ENCODE results near the gene MRPS11. TPM values are rescaled to one million over a fixed set of nuclear protein-coding genes. Genes with fewer than 3 reads are reported as not detected.

Gene MRPS11
- total RNA-seq, 1 donor from 2014 or later: 15.8 TPM

DNA sequence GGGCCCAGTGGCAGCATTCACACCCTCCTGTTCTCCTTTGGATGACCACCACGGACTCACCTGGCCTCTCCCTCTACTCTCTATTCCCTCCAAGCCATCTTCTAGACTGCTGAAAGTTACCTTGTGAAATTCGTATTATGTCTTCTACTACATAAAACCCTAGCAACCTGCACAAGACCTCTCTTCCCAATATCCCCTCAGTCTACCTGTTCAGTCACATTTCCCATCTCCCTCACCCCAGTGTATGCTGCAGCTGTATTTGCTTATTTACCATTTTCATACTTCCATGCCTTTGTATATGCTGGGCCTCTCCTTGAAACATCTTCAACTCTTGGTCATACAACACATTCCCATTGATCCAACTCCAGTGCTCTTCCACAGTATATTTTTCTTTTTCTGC is 43.7 kb downstream of the MRPS11 start:
- Histone ChIP-seq H3K9me3 (ENCODE audit: low read depth) (no peaks in the 10 kb centered on the region), H3K79me2 (ENCODE audit: low read depth) (no peaks in the 10 kb centered on the region), H3F3A (ENCODE audit: low read depth) (no peaks in the 10 kb centered on the region), H3K9ac (no peak overlapping the region), H4K20me1 (ENCODE audit: low read depth) (no peaks in the 10 kb centered on the region), H3K4me1 (no peaks in the 10 kb centered on the region), H3K36me3 (no peaks in the 10 kb centered on the region), H2AFZ (replicated peaks) (no peak overlapping the region), H3K27me3 (no peaks in the 10 kb centered on the region), H3K4me2 (no peak overlapping the region), H3K4me3 (no peak overlapping the region), H3K27ac (no peak overlapping the region)
- no peaks in the 10 kb centered on the region for H3K27me3 Mint-ChIP-seq (ENCODE audit: insufficient read depth, low read depth)
- H3K4me1 Mint-ChIP-seq: no peaks in the 10 kb centered on the region
- no peak overlapping the region for H3K4me3 Mint-ChIP-seq
- no peak for DNase-seq (ENCODE audit: low spot score)
- H3K36me3 Mint-ChIP-seq: peaks cover 33% of the 10 kb centered on the region
- no peak overlapping the region for H3K27ac Mint-ChIP-seq
- TF ChIP-seq, protein P1, sequence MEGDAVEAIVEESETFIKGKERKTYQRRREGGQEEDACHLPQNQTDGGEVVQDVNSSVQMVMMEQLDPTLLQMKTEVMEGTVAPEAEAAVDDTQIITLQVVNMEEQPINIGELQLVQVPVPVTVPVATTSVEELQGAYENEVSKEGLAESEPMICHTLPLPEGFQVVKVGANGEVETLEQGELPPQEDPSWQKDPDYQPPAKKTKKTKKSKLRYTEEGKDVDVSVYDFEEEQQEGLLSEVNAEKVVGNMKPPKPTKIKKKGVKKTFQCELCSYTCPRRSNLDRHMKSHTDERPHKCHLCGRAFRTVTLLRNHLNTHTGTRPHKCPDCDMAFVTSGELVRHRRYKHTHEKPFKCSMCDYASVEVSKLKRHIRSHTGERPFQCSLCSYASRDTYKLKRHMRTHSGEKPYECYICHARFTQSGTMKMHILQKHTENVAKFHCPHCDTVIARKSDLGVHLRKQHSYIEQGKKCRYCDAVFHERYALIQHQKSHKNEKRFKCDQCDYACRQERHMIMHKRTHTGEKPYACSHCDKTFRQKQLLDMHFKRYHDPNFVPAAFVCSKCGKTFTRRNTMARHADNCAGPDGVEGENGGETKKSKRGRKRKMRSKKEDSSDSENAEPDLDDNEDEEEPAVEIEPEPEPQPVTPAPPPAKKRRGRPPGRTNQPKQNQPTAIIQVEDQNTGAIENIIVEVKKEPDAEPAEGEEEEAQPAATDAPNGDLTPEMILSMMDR (IDR thresholded peaks at IDR 0.05): no peak
- no peak for TF ChIP-seq EZH2phosphoT487 (IDR thresholded peaks at IDR 0.05)
- TF ChIP-seq EZH2 (IDR thresholded peaks at IDR 0.05): no peak
- H3K9me3 Mint-ChIP-seq: no peaks in the 10 kb centered on the region

DNA sequence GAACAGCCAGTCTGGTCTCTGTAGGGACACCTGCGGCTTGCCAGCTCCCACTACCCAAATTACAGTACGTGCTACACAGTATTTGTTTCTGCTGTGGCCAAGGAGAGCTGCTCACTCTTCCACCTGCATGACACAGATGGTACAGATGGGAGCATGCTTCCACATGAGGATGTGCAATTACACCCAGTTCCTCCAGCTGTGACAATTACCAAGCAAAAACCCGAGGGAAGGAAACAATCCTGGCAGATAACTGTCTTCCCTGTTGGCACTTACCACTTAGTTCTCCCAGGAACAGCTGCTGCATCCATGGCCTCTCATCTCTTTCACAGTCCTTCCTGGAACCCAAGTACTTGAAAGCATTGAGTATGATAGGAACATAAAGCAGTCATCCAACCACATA is 44.6 kb downstream of the MRPS11 start:
- Mint-ChIP-seq H3K27me3 (ENCODE audit: insufficient read depth, low read depth) (no peaks in the 10 kb centered on the region), H3K4me3 (no peak overlapping the region), H3K36me3 (peaks cover 36% of the 10 kb centered on the region), H3K9me3 (no peaks in the 10 kb centered on the region), H3K4me1 (no peaks in the 10 kb centered on the region), H3K27ac (no peak overlapping the region)
- Histone ChIP-seq H3F3A (ENCODE audit: low read depth) (no peaks in the 10 kb centered on the region), H3K9me3 (ENCODE audit: low read depth) (no peaks in the 10 kb centered on the region), H4K20me1 (ENCODE audit: low read depth) (no peaks in the 10 kb centered on the region), H3K4me3 (no peak overlapping the region), H3K4me2 (no peak overlapping the region), H3K4me1 (no peaks in the 10 kb centered on the region), H3K9ac (no peak overlapping the region), H3K36me3 (no peaks in the 10 kb centered on the region), H3K79me2 (ENCODE audit: low read depth) (no peaks in the 10 kb centered on the region), H3K27me3 (no peaks in the 10 kb centered on the region), H3K27ac (no peak overlapping the region), H2AFZ (replicated peaks) (no peak overlapping the region)
- no peak for TF ChIP-seq EZH2phosphoT487 (IDR thresholded peaks at IDR 0.05)
- no peak for DNase-seq (ENCODE audit: low spot score)

DNA sequence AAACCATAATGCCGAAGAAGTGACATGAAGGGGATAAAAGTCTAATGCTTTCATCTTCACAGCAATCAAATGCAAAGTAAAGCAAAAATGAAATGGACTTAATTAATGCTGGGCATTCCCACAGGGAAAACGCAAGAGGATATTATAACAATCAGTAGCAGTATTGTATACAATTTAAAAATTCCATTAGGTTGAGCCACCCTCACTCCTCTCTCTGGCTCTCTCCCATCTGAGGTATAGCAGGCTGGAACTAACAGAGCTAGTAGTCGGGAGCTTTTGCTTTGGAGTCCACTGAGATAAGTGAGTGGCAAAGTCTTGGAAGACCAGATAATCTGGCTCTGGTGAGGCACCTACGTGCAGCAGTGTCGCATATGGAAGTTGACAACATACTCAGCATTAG is 45.1 kb downstream of the MRPS11 start:
- Mint-ChIP-seq H3K4me1 (no peaks in the 10 kb centered on the region), H3K27me3 (ENCODE audit: insufficient read depth, low read depth) (no peaks in the 10 kb centered on the region), H3K27ac (no peak overlapping the region), H3K4me3 (no peak overlapping the region), H3K9me3 (no peaks in the 10 kb centered on the region), H3K36me3 (peaks cover 36% of the 10 kb centered on the region)
- Histone ChIP-seq H4K20me1 (ENCODE audit: low read depth) (no peaks in the 10 kb centered on the region), H3K36me3 (no peaks in the 10 kb centered on the region), H3K9ac (no peak overlapping the region), H2AFZ (replicated peaks) (no peak overlapping the region), H3K4me2 (no peak overlapping the region), H3K4me1 (no peaks in the 10 kb centered on the region), H3K4me3 (no peak overlapping the region), H3K9me3 (ENCODE audit: low read depth) (no peaks in the 10 kb centered on the region), H3F3A (ENCODE audit: low read depth) (no peaks in the 10 kb centered on the region), H3K79me2 (ENCODE audit: low read depth) (no peaks in the 10 kb centered on the region), H3K27me3 (no peaks in the 10 kb centered on the region), H3K27ac (no peak overlapping the region)
- DNase-seq (ENCODE audit: low spot score): no peak
- TF ChIP-seq EZH2 (IDR thresholded peaks at IDR 0.05) (no peak), EZH2phosphoT487 (IDR thresholded peaks at IDR 0.05) (no peak)
- TF ChIP-seq, protein P1 (IDR thresholded peaks at IDR 0.05): no peak

DNA sequence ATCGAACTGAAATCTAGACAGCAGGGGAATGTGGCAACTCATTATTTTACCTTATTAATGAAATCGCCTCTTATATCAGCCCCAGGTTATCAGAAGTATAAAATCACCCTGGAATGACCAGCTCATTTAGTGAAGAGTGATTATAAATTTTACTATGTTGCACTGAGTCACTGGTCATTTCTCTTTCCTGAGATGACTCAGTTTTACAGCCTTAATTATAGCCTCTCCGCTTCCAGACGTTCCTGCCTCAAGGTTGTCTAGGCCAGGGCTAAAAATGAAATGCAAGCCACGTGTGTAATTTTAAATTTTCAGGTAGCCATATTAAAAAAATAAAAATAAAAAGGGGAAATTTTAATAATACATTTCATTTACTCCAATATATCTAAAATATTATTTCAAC is 45.7 kb downstream of the MRPS11 start:
- no peaks in the 10 kb centered on the region for H3K4me1 Mint-ChIP-seq
- TF ChIP-seq EZH2 (IDR thresholded peaks at IDR 0.05): no peak
- TF ChIP-seq EZH2phosphoT487 (IDR thresholded peaks at IDR 0.05): no peak
- Histone ChIP-seq H3K79me2 (ENCODE audit: low read depth) (no peaks in the 10 kb centered on the region), H3K4me2 (no peak overlapping the region), H4K20me1 (ENCODE audit: low read depth) (no peaks in the 10 kb centered on the region), H2AFZ (replicated peaks) (no peak overlapping the region), H3K27ac (no peak overlapping the region), H3F3A (ENCODE audit: low read depth) (no peaks in the 10 kb centered on the region), H3K36me3 (no peaks in the 10 kb centered on the region), H3K27me3 (no peaks in the 10 kb centered on the region), H3K9me3 (ENCODE audit: low read depth) (no peaks in the 10 kb centered on the region), H3K4me3 (no peak overlapping the region), H3K9ac (no peak overlapping the region), H3K4me1 (no peaks in the 10 kb centered on the region)
- peaks cover 36% of the 10 kb centered on the region for H3K36me3 Mint-ChIP-seq
- DNase-seq (ENCODE audit: low spot score): no peak
- no peaks in the 10 kb centered on the region for H3K9me3 Mint-ChIP-seq
- no peak overlapping the region for H3K27ac Mint-ChIP-seq
- no peaks in the 10 kb centered on the region for H3K27me3 Mint-ChIP-seq (ENCODE audit: insufficient read depth, low read depth)
- H3K4me3 Mint-ChIP-seq: no peak overlapping the region
